GM21447 (cell line): ENCODE data around the gene APC2.
"Not testable (repeated sequence)": the region's sequence is repeated elsewhere in the genome, so short reads cannot be mapped to it uniquely, and the experiment has no call there.

Experiments
- ATAC-seq: cut with Tn5 transposase; IDR thresholded peaks from one replicate; pipeline ENCODE4 v1.9.1; 2021; ENCODE audit not compliant: unreplicated experiment

Gene APC2

GRCh38 chr19:1491114-1491848 is 41.4 kb downstream of the APC2 start, which contains the start of gene REEP6:
Gene REEP6 (plus strand): TSS chr19:1491181. CDS start chr19:1491270, 89 bp downstream.
- no peak for ATAC-seq

GRCh38 chr19:1491849-1492170 is 41.9 kb downstream of the APC2 start:
- ATAC-seq: no peak

GRCh38 chr19:1492474-1493006 is 42.6 kb downstream of the APC2 start:
- ATAC-seq: no peak

GRCh38 chr19:1494115-1494815 is 44.3 kb downstream of the APC2 start:
- no peak for ATAC-seq

GRCh38 chr19:1495051-1495798 is 45.3 kb downstream of the APC2 start:
- ATAC-seq: no peak

GRCh38 chr19:1495799-1496713 is 46.1 kb downstream of the APC2 start:
- no peak for ATAC-seq

- no peak for ATAC-seq
These were observed 47.0 kb downstream of the APC2 start for GRCh38 chr19:1496714-1497577.

GRCh38 chr19:1497578-1498235 is 47.8 kb downstream of the APC2 start:
- ATAC-seq: no peak

- ATAC-seq: not testable (repeated sequence)
These were observed 49.3 kb downstream of the APC2 start for GRCh38 chr19:1499231-1499630.

GRCh38 chr19:1501200-1501595 is 51.3 kb downstream of the APC2 start:
- no peak for ATAC-seq

- ATAC-seq: no peak
These were observed 52.6 kb downstream of the APC2 start for GRCh38 chr19:1502433-1503088.

GRCh38 chr19:1503089-1503924 is 53.4 kb downstream of the APC2 start:
- no peak for ATAC-seq

GRCh38 chr19:1503925-1504773 is 54.2 kb downstream of the APC2 start:
- ATAC-seq: no peak

- ATAC-seq: no peak
These were observed 55.1 kb downstream of the APC2 start for GRCh38 chr19:1505012-1505411.

GRCh38 chr19:1505991-1506881 is 56.3 kb downstream of the APC2 start:
- no peak for ATAC-seq

- no peak for ATAC-seq
These were observed 57.3 kb downstream of the APC2 start for GRCh38 chr19:1507192-1507660.
